NCI-H345 treated with DMSO at 0.1 percent for 48 hours (cell line): ENCODE measurements around the gene DKK2.

Experiments
- DNase-seq: peaks from one replicate; lab custom pipeline; 2025; ENCODE audit not compliant: unreplicated experiment; lab: John Stamatoyannopoulos, UW

Gene DKK2

GRCh38 chr4:107035819-107036583, at the start of gene DKK2:
TSS of gene DKK2 (minus strand) at chr4:107036313. CDS start at chr4:107035591, 722 bp downstream.
- no peak for DNase-seq

- no peak for DNase-seq
These were observed 41.1 kb upstream of the DKK2 start for GRCh38 chr4:107077192-107077591.

GRCh38 chr4:107072836-107073736, 37.0 kb upstream of the DKK2 start:
- DNase-seq, result no peak

GRCh38 chr4:107071108-107071507, 35.0 kb upstream of the DKK2 start:
- DNase-seq, result no peak

- no peak for DNase-seq
These were observed 32.9 kb upstream of the DKK2 start for GRCh38 chr4:107069049-107069448.

- no peak for DNase-seq
These were observed 32.0 kb upstream of the DKK2 start for GRCh38 chr4:107068116-107068515.

GRCh38 chr4:107066621-107067020, 30.5 kb upstream of the DKK2 start:
- DNase-seq, result no peak

- no peak for DNase-seq
These were observed 29.1 kb upstream of the DKK2 start for GRCh38 chr4:107065201-107065600.

- no peak for DNase-seq
These were observed 24.3 kb upstream of the DKK2 start for GRCh38 chr4:107060388-107060787.

- DNase-seq, result no peak
These were observed 22.7 kb upstream of the DKK2 start for GRCh38 chr4:107058828-107059227.

- DNase-seq, result no peak
These were observed 14.5 kb upstream of the DKK2 start for GRCh38 chr4:107050525-107051135.

- no peak for DNase-seq
These were observed 10.1 kb upstream of the DKK2 start for GRCh38 chr4:107046261-107046660.

GRCh38 chr4:107044170-107044569, 8.1 kb upstream of the DKK2 start:
- no peak for DNase-seq

GRCh38 chr4:107037199-107037584, 1.1 kb upstream of the DKK2 start:
- peak; percentile 1 for DNase-seq

GRCh38 chr4:107036584-107037198, 578 bp upstream of the DKK2 start:
- DNase-seq, result no peak

GRCh38 chr4:107034996-107035818, 906 bp downstream of the DKK2 start:
- DNase-seq, result no peak

GRCh38 chr4:107034091-107034995, 1.8 kb downstream of the DKK2 start:
- DNase-seq, result no peak

GRCh38 chr4:107027379-107027778, 8.7 kb downstream of the DKK2 start:
- no peak for DNase-seq

GRCh38 chr4:107018344-107018735, 17.8 kb downstream of the DKK2 start:
- DNase-seq, result no peak
